ENCODE measurements around the gene TMTC3.

Gene TMTC3

GRCh38 chr12:88108021-88108420 is 34.1 kb upstream of the TMTC3 start:
- H3K36me3 ChIP-seq (ENCODE audit: low read length) = peaks cover 12% of the 10 kb centered on the region; the same call in 1 of the 2 replicates

GRCh38 chr12:88111074-88111652 is 30.9 kb upstream of the TMTC3 start:
- no peak overlapping the region for H3K4me3 ChIP-seq (ENCODE audit: insufficient read depth, low read length, poor library complexity, severe bottlenecking)
- no peaks in the 10 kb centered on the region for H4K20me1 ChIP-seq (ENCODE audit: low read depth, low read length)
- H3K4me2 ChIP-seq (ENCODE audit: low read depth, low read length, poor library complexity, severe bottlenecking) = no peak overlapping the region
- no peak overlapping the region for H2AFZ ChIP-seq (ENCODE audit: low read depth, low read length, severe bottlenecking)
- no peaks in the 10 kb centered on the region for H3F3A ChIP-seq (ENCODE audit: insufficient read depth)
- no peaks in the 10 kb centered on the region for H3K27me3 ChIP-seq (ENCODE audit: low read length)
- no peaks in the 10 kb centered on the region for H3K9me3 ChIP-seq (ENCODE audit: insufficient read depth, low read length)
- H3K36me3 ChIP-seq (ENCODE audit: low read length) = peaks cover 8% of the 10 kb centered on the region; the same call in 1 of the 2 replicates
- TF ChIP-seq CTCF (IDR thresholded peaks at IDR 0.05; ENCODE audit: insufficient read depth, low read length, poor library complexity, severe bottlenecking) = no peak
- TF ChIP-seq EZH2phosphoT487 (conservative IDR thresholded peaks at IDR 0.05; ENCODE audit: low read length) = no peak
- no peak overlapping the region for H3K9ac ChIP-seq (ENCODE audit: low read length)
- no peaks in the 10 kb centered on the region for H3K79me2 ChIP-seq (ENCODE audit: insufficient read depth, low read length)
- no peaks in the 10 kb centered on the region for H3K9me2 ChIP-seq (replicated peaks; ENCODE audit: insufficient read depth, low read length)
- no peak overlapping the region for H3K27ac ChIP-seq (ENCODE audit: low read depth, low read length)

More at GRCh38 chr12:88108021-88108420, 34.1 kb upstream of the TMTC3 start:
- H3K4me2 ChIP-seq (ENCODE audit: low read depth, low read length, poor library complexity, severe bottlenecking) = no peak overlapping the region
- no peaks in the 10 kb centered on the region for H3K9me3 ChIP-seq (ENCODE audit: insufficient read depth, low read length)
- no peak overlapping the region for H3K27ac ChIP-seq (ENCODE audit: low read depth, low read length)
- H3K9me2 ChIP-seq (replicated peaks; ENCODE audit: insufficient read depth, low read length) = no peaks in the 10 kb centered on the region
- no peak for TF ChIP-seq CTCF (IDR thresholded peaks at IDR 0.05; ENCODE audit: insufficient read depth, low read length, poor library complexity, severe bottlenecking)
- no peak for TF ChIP-seq EZH2phosphoT487 (conservative IDR thresholded peaks at IDR 0.05; ENCODE audit: low read length)
- H2AFZ ChIP-seq (ENCODE audit: low read depth, low read length, severe bottlenecking) = no peak overlapping the region
- H3K4me3 ChIP-seq (ENCODE audit: insufficient read depth, low read length, poor library complexity, severe bottlenecking) = no peak overlapping the region
- no peaks in the 10 kb centered on the region for H3K79me2 ChIP-seq (ENCODE audit: insufficient read depth, low read length)
- H3F3A ChIP-seq (ENCODE audit: insufficient read depth) = no peaks in the 10 kb centered on the region
- H3K27me3 ChIP-seq (ENCODE audit: low read length) = no peaks in the 10 kb centered on the region
- no peaks in the 10 kb centered on the region for H4K20me1 ChIP-seq (ENCODE audit: low read depth, low read length)
- no peak overlapping the region for H3K9ac ChIP-seq (ENCODE audit: low read length)

GRCh38 chr12:88113871-88114270 is 28.2 kb upstream of the TMTC3 start:
- no peaks in the 10 kb centered on the region for H3K27me3 ChIP-seq (ENCODE audit: low read length)
- no peaks in the 10 kb centered on the region for H3K9me2 ChIP-seq (replicated peaks; ENCODE audit: insufficient read depth, low read length)
- TF ChIP-seq EZH2phosphoT487 (conservative IDR thresholded peaks at IDR 0.05; ENCODE audit: low read length) = no peak
- no peak for TF ChIP-seq CTCF (IDR thresholded peaks at IDR 0.05; ENCODE audit: insufficient read depth, low read length, poor library complexity, severe bottlenecking)
- no peak overlapping the region for H3K9ac ChIP-seq (ENCODE audit: low read length)
- H2AFZ ChIP-seq (ENCODE audit: low read depth, low read length, severe bottlenecking) = no peak overlapping the region
- no peaks in the 10 kb centered on the region for H3K79me2 ChIP-seq (ENCODE audit: insufficient read depth, low read length)
- no peak overlapping the region for H3K4me3 ChIP-seq (ENCODE audit: insufficient read depth, low read length, poor library complexity, severe bottlenecking)
- no peak overlapping the region for H3K27ac ChIP-seq (ENCODE audit: low read depth, low read length)
- no peaks in the 10 kb centered on the region for H4K20me1 ChIP-seq (ENCODE audit: low read depth, low read length)
- H3K4me2 ChIP-seq (ENCODE audit: low read depth, low read length, poor library complexity, severe bottlenecking) = no peak overlapping the region
- H3F3A ChIP-seq (ENCODE audit: insufficient read depth) = no peaks in the 10 kb centered on the region
- no peaks in the 10 kb centered on the region for H3K9me3 ChIP-seq (ENCODE audit: insufficient read depth, low read length)
- H3K36me3 ChIP-seq (ENCODE audit: low read length) = peaks cover 19% of the 10 kb centered on the region; the same call in 1 of the 2 replicates

All from SU-DHL-6 (cell line).